Measurements from ENCODE around the gene CNTN5.

DNA sequence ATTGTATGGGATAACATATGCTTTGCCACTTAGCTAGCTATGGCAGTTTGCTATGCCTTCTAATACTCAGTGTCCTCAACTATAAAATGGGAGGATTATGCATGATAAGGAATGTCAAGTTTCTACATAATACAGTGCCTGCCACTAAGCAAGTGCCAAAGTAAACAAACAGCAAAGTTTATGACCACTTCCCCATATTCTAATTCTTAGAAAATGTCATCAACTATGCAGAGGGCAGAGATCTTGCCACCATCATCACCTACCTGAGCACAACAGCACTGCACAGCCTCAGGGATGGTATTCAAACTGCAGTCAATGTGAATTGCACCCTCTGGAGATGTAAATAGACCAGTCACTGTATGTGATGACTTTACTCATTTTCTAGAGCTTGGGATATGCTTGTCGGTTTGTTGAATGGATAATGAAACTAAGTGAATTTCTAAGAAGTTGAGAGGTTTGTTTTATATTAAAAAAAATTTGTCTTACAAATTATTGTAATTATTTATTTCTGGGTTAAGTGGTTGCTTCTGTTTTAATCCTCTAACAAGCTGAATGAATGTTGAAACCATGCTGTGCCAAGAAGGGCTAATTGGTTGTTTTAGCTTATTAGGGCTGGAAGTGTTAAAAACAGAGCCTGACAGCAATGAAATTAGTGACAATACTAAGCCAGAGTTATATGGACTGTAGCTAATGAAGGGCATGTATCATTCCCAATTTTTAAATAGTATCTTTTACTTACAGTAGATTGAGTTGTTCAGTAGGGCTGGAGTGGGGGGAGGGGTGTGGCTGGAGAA, 398.4 kb downstream of the CNTN5 start:
- TF ChIP-seq, protein P1, sequence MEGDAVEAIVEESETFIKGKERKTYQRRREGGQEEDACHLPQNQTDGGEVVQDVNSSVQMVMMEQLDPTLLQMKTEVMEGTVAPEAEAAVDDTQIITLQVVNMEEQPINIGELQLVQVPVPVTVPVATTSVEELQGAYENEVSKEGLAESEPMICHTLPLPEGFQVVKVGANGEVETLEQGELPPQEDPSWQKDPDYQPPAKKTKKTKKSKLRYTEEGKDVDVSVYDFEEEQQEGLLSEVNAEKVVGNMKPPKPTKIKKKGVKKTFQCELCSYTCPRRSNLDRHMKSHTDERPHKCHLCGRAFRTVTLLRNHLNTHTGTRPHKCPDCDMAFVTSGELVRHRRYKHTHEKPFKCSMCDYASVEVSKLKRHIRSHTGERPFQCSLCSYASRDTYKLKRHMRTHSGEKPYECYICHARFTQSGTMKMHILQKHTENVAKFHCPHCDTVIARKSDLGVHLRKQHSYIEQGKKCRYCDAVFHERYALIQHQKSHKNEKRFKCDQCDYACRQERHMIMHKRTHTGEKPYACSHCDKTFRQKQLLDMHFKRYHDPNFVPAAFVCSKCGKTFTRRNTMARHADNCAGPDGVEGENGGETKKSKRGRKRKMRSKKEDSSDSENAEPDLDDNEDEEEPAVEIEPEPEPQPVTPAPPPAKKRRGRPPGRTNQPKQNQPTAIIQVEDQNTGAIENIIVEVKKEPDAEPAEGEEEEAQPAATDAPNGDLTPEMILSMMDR (IDR thresholded peaks at IDR 0.05), result no peak
- no peak for TF ChIP-seq EP300 (IDR thresholded peaks at IDR 0.05)
- no peak for TF ChIP-seq POLR2AphosphoS5 (IDR thresholded peaks at IDR 0.05)
- TF ChIP-seq POLR2A (IDR thresholded peaks at IDR 0.05), result no peak

Data from upper lobe of left lung (tissue), 4 donors.